H1 (cell line): ENCODE measurements around the gene LOXL4. TPM values are rescaled to one million over a fixed set of nuclear protein-coding genes. Genes with fewer than 3 reads are reported as not detected.

ENCODE experiments used
- CTCF ChIA-PET: fragments of 300-600 bp; sonication (Branson Sonifier 250); formaldehyde crosslinking; loops from one replicate; lab custom pipeline; 2021; ENCODE audit not compliant: partially characterized antibody; lab: Charles Lee
- POLR2A ChIA-PET: fragments of 300-600 bp; sonication (Branson Sonifier 250); formaldehyde crosslinking; loops from one replicate; lab custom pipeline; 2021; ENCODE audit warnings: inconsistent platforms; ENCODE audit not compliant: partially characterized antibody; lab: Charles Lee
- DNase-seq, 2 experiments: peaks; one replicate each; pipeline versions ENCODE4 v3.0.0 to v3.0.0-alpha.2; 2010 to 2022; ENCODE audit warnings: low spot score in 2 of 2, low read depth in 1 of 2, mixed read lengths in 1 of 2
- FAIRE-seq: peaks from 2 replicates; lab custom pipeline; 2011; peaks lifted over from hg19 to GRCh38; lab: Jason Lieb, UNC
- H2AFZ ChIP-seq: 2 replicates; pipeline ENCODE4 v1.8.1; 2012; ENCODE audit warnings: low read length, inconsistent platforms
- H2AK5ac ChIP-seq: 2 replicates; pipeline ENCODE4 v1.6.1; 2013; ENCODE audit warnings: low read depth, low read length
- H2BK120ac ChIP-seq: replicated peaks from 2 replicates; pipeline ENCODE3; 2013; ENCODE audit warnings: low read depth, low read length, inconsistent platforms
- H2BK12ac ChIP-seq: 2 replicates; pipeline ENCODE4 v1.6.1; 2013; ENCODE audit warnings: low read depth, low read length
- H2BK15ac ChIP-seq: 2 replicates; pipeline ENCODE4 v1.6.1; 2013; ENCODE audit warnings: low read length
- H2BK20ac ChIP-seq: 2 replicates; pipeline ENCODE4 v1.6.1; 2013; ENCODE audit warnings: low read length
- H2BK5ac ChIP-seq: 2 replicates; pipeline ENCODE4 v1.6.1; 2013; ENCODE audit warnings: low read depth, low read length
- H3K14ac ChIP-seq: 2 replicates; pipeline ENCODE4 v1.6.1; 2013; ENCODE audit warnings: inconsistent platforms; ENCODE audit not compliant: insufficient read length
- H3K18ac ChIP-seq: 2 replicates; pipeline ENCODE4 v1.6.1; 2013; ENCODE audit warnings: low read length; ENCODE audit errors: extremely low read depth
- H3K23ac ChIP-seq: 2 replicates; pipeline ENCODE4 v1.6.1; 2013; ENCODE audit warnings: inconsistent platforms; ENCODE audit not compliant: insufficient read length
- H3K23me2 ChIP-seq: 2 replicates; pipeline ENCODE4 v1.6.1; 2013; ENCODE audit warnings: low read depth, low read length
- H3K27ac ChIP-seq: 2 replicates; pipeline ENCODE4 v1.6.1; 2011; ENCODE audit warnings: low read depth, low read length, inconsistent platforms
- H3K27me3 ChIP-seq, 4 experiments: replicated peaks in 1 of 4; 1 replicate in 1 of 4; 2 replicates in 3 of 4; pipeline versions ENCODE4 v1.6.1 to v1.8.1; 2011 to 2013; ENCODE audit warnings: low read length in 3 of 4, mild to moderate bottlenecking in 3 of 4, inconsistent platforms in 2 of 4, mixed read lengths in 2 of 4, moderate library complexity in 1 of 4; ENCODE audit not compliant: control insufficient read depth in 3 of 4, insufficient read depth in 3 of 4; ENCODE audit errors: extremely low read depth in 1 of 4
- H3K36me3 ChIP-seq, 4 experiments: 2 replicates each; pipeline versions ENCODE4 v1.6.1 to v1.8.1; 2011 to 2013; ENCODE audit warnings: mild to moderate bottlenecking in 4 of 4, low read length in 3 of 4, moderate library complexity in 2 of 4, control low read depth in 1 of 4, inconsistent platforms in 1 of 4; ENCODE audit not compliant: insufficient read depth in 4 of 4, control insufficient read depth in 2 of 4
- H3K4ac ChIP-seq: replicated peaks from 2 replicates; pipeline ENCODE3; 2013; ENCODE audit warnings: low read length, low read depth, mixed read lengths, inconsistent platforms; ENCODE audit not compliant: insufficient read length
- H3K4me1 ChIP-seq, 4 experiments: replicated peaks in 1 of 4; 1 replicate in 1 of 4; 2 replicates in 3 of 4; pipeline versions ENCODE4 v1.6.1 to v1.8.1; 2011 to 2013; ENCODE audit warnings: low read length in 3 of 4, inconsistent platforms in 2 of 4, mixed read lengths in 1 of 4; ENCODE audit not compliant: insufficient read depth in 4 of 4, control insufficient read depth in 3 of 4
- H3K4me2 ChIP-seq, 2 experiments: 2 replicates each; pipeline versions ENCODE4 v1.6.1 to v1.8.1; 2011 to 2013; ENCODE audit warnings: low read depth in 2 of 2, low read length in 2 of 2, control low read depth in 1 of 2, inconsistent platforms in 1 of 2, mild to moderate bottlenecking in 1 of 2; ENCODE audit not compliant: insufficient read depth in 1 of 2
- H3K4me3 ChIP-seq, 4 experiments: fragments of 200-600, 300-600 bp in 1 of 4; sonication (generic), shearing (Covaris generic), sonication (Bioruptor Twin) in 1 of 4; 2 replicates each; pipeline versions ENCODE4 v1.5.1 to v1.8.1; 2011 to 2016; ENCODE audit warnings: low read length in 4 of 4, low read depth in 3 of 4, control low read depth in 2 of 4, inconsistent platforms in 2 of 4, mild to moderate bottlenecking in 2 of 4, mixed read lengths in 1 of 4, moderate library complexity in 1 of 4; ENCODE audit not compliant: insufficient read depth in 2 of 4; ENCODE audit errors: extremely low read depth in 1 of 4
- H3K56ac ChIP-seq: replicated peaks from 2 replicates; pipeline ENCODE3; 2013; ENCODE audit warnings: low read depth, mild to moderate bottlenecking, mixed read lengths, low read length, inconsistent platforms; ENCODE audit not compliant: insufficient read length
- H3K79me1 ChIP-seq: 2 replicates; pipeline ENCODE4 v1.6.1; 2013; ENCODE audit warnings: low read depth, low read length, control low read depth
- H3K79me2 ChIP-seq, 2 experiments: 2 replicates each; pipeline versions ENCODE4 v1.6.1 to v1.8.1; 2012 to 2013; ENCODE audit warnings: low read length in 2 of 2, mild to moderate bottlenecking in 2 of 2, inconsistent platforms in 1 of 2; ENCODE audit not compliant: insufficient read depth in 2 of 2, control insufficient read depth in 1 of 2
- H3K9ac ChIP-seq, 4 experiments: replicated peaks in 1 of 4; 1 replicate in 1 of 4; 2 replicates in 3 of 4; pipeline versions ENCODE4 v1.6.1 to v1.8.1; 2011 to 2013; ENCODE audit warnings: low read depth in 3 of 4, low read length in 3 of 4, control low read depth in 2 of 4, mild to moderate bottlenecking in 2 of 4, moderate library complexity in 2 of 4, inconsistent platforms in 1 of 4; ENCODE audit errors: extremely low read depth in 1 of 4
- H3K9me3 ChIP-seq, 2 experiments: 2 replicates each; pipeline versions ENCODE4 v1.6.1 to v1.8.1; 2012 to 2013; ENCODE audit warnings: mild to moderate bottlenecking in 2 of 2, moderate library complexity in 2 of 2, control low read depth in 1 of 2, inconsistent platforms in 1 of 2, low read depth in 1 of 2, low read length in 1 of 2, mixed read lengths in 1 of 2; ENCODE audit not compliant: insufficient read depth in 2 of 2
- H4K20me1 ChIP-seq, 2 experiments: replicated peaks in 1 of 2; 2 replicates each; pipeline versions ENCODE3 to v1.8.1; 2011 to 2013; ENCODE audit warnings: inconsistent platforms in 2 of 2, low read length in 2 of 2, mild to moderate bottlenecking in 1 of 2; ENCODE audit not compliant: insufficient read depth in 2 of 2, control insufficient read depth in 1 of 2
- H4K5ac ChIP-seq: 2 replicates; pipeline ENCODE4 v1.6.1; 2013; ENCODE audit warnings: low read length, low read depth, mixed read lengths, inconsistent platforms; ENCODE audit not compliant: insufficient read length
- H4K8ac ChIP-seq: 2 replicates; pipeline ENCODE4 v1.8.0; 2013; ENCODE audit warnings: mild to moderate bottlenecking, moderate library complexity, low read length, inconsistent platforms; ENCODE audit not compliant: insufficient read depth; ENCODE audit errors: extremely low read depth
- H4K91ac ChIP-seq: replicated peaks from 2 replicates; pipeline ENCODE3; 2013; ENCODE audit warnings: low read length, mixed read lengths, inconsistent platforms; ENCODE audit not compliant: insufficient read length
- EGR1 ChIP-seq: IDR thresholded peaks from 2 replicates; pipeline ENCODE4 v1.6.1; 2011; ENCODE audit warnings: low read depth, low read length, borderline replicate concordance
- NANOG ChIP-seq: IDR thresholded peaks from 2 replicates; pipeline ENCODE4 v1.6.1; 2011; ENCODE audit warnings: low read length, low read depth, mild to moderate bottlenecking, inconsistent platforms; ENCODE audit not compliant: insufficient read depth, poor library complexity, severe bottlenecking
- WGBS, 2 experiments: shearing (Covaris generic) in 1 of 2; methylation state at CpG; one replicate each; pipeline versions ENCODE4 v1.1.6 to v1.1.7; 2013 to 2015; ENCODE audit warnings: low lambda C conversion rate in 2 of 2, mixed read lengths in 2 of 2, inconsistent platforms in 1 of 2, low coverage in 1 of 2, missing lambda C conversion rate in 1 of 2; ENCODE audit not compliant: insufficient replicate concordance in 2 of 2, insufficient coverage in 1 of 2, insufficient read length in 1 of 2; ENCODE audit errors: extremely low coverage in 1 of 2, missing lambda C conversion rate in 1 of 2; 5-methylcytosine and 5-hydroxymethylcytosine counted together
- polyA plus RNA-seq, 7 experiments: library from polyadenylated mRNA; depleted of rRNA in 3 of 7; stranded (reverse) in 5 of 7; unstranded in 2 of 7; fragments of >200 nt in 5 of 7; fragments of 200-250 nt in 2 of 7; gene quantifications; 1 replicate in 5 of 7; 2 replicates in 1 of 7; 4 replicates in 1 of 7; pipeline versions ENCODE4 v1.2.1 to v1.2.3, GENCODE V29; 2011 to 2013; ENCODE audit warnings: missing spikeins in 2 of 7, mixed read lengths in 2 of 7
- total RNA-seq: library from RNA; stranded (reverse); fragmentation: NEBNext Ultra II Directional; extraction: Animal tissue kit (Norgen Biotek cat#: 25700); gene quantifications from 2 replicates; pipeline ENCODE4 v1.2.1, GENCODE V29; 2021

Gene LOXL4
- total and polyA plus RNA-seq, 2 of the 8 experiments (the other 6 are each of a cell fraction or from before 2014, with no cell fraction given): 0.13 to 0.27 TPM

DNA sequence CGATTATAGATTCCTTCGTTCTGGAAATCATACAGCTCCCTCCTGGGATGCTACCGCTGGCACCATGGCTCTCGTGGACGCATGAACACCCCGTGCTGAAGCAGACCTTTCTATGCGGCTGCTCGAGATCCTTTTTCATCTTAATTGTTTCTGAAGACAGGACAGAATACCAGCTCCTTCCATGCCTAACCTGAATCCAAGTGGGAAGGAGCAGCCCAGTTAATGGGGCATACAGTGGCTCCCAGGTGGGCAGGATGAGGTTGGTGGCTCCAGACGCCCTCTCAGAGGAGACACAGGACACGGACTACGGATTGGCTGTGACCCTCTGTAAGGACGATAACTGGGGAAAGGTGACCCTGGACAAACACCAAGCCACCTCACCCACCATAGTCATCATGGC is 18.4 kb upstream of the LOXL4 start:
- FAIRE-seq (no peak), DNase-seq (no peak)
- H3K4ac ChIP-seq: no peak overlapping the region
- POLR2A ChIA-PET: no interaction called here
- H4K5ac ChIP-seq: no peak overlapping the region
- CTCF ChIA-PET: interaction anchor here (0.6 to 5.4 kb wide), 9 partner anchors 18 to 258 kb away, joined by 3 to 34 read pairs (median 3); no protein-coding TSS in a partner anchor
- H2BK20ac ChIP-seq: no peak overlapping the region
- H4K20me1 ChIP-seq: no peaks in the 10 kb centered on the region
- 94% methylated on average over 12 of the region's 12 CpGs; no CpG with 5 or more reads in 1 of the 2 experiments for WGBS, 2 experiments
- no peak overlapping the region for H3K4me2 ChIP-seq
- no peaks in the 10 kb centered on the region for H3K9me3 ChIP-seq
- no peaks in the 10 kb centered on the region for H3K79me2 ChIP-seq
- no peak overlapping the region for H2AK5ac ChIP-seq
- H3K23me2 ChIP-seq: no peaks in the 10 kb centered on the region
- no peak overlapping the region for H3K4me3 ChIP-seq
- H2BK15ac ChIP-seq: no peak overlapping the region
- H3K18ac ChIP-seq: no peak overlapping the region
- no peak overlapping the region for H3K14ac ChIP-seq
- no peak overlapping the region for H3K9ac ChIP-seq
- H2BK12ac ChIP-seq: no peak overlapping the region
- no peak for TF ChIP-seq NANOG
- TF ChIP-seq EGR1: no peak
- H3K27ac ChIP-seq: no peak overlapping the region
- H3K27me3 ChIP-seq: no peaks in the 10 kb centered on the region
- H3K23ac ChIP-seq: no peak overlapping the region
- H4K8ac ChIP-seq: no peak overlapping the region
- H2BK120ac ChIP-seq: no peak overlapping the region
- no peaks in the 10 kb centered on the region for H3K36me3 ChIP-seq
- H3K56ac ChIP-seq: no peak overlapping the region
- no peak overlapping the region for H4K91ac ChIP-seq
- H2AFZ ChIP-seq: no peak overlapping the region
- H2BK5ac ChIP-seq: no peak overlapping the region
- peaks cover 0 to 5% (median 3%) of the 10 kb centered on the region in 4 experiments; a peak in 4 of 7 replicates for H3K4me1 ChIP-seq
- no peaks in the 10 kb centered on the region for H3K79me1 ChIP-seq
